Astrocyte of the hippocampus (primary cell): Measurements from ENCODE around the gene FNBP1L.
A peak's percentile ranks its signal among the peaks of the same experiment; 100 is the strongest.

Experiments
- DNase-seq: peaks from one replicate; pipeline ENCODE4 v3.0.0; 2011; ENCODE audit warnings: low read depth, low spot score

The FNBP1L gene

GRCh38 chr1:93591676-93592550 lies 144.0 kb downstream of the FNBP1L start:
- DNase-seq: peak; percentile 81

GRCh38 chr1:93592551-93592949 lies 144.6 kb downstream of the FNBP1L start:
- no peak for DNase-seq

GRCh38 chr1:93593854-93594602 lies 146.1 kb downstream of the FNBP1L start:
- no peak for DNase-seq

GRCh38 chr1:93594603-93594880 lies 146.6 kb downstream of the FNBP1L start:
- DNase-seq: no peak

- DNase-seq: no peak
Measured at GRCh38 chr1:93595266-93595665, 147.3 kb downstream of the FNBP1L start.

GRCh38 chr1:93595743-93596142 lies 147.8 kb downstream of the FNBP1L start:
- peak; percentile 56 for DNase-seq

- DNase-seq: no peak
Measured at GRCh38 chr1:93596329-93597089, 148.6 kb downstream of the FNBP1L start.

GRCh38 chr1:93597709-93598108 lies 149.8 kb downstream of the FNBP1L start:
- no peak for DNase-seq

GRCh38 chr1:93598396-93598795 lies 150.5 kb downstream of the FNBP1L start:
- no peak for DNase-seq

GRCh38 chr1:93598861-93599439 lies 151.0 kb downstream of the FNBP1L start:
- DNase-seq: no peak

- DNase-seq: no peak
Measured at GRCh38 chr1:93599479-93599878, 151.6 kb downstream of the FNBP1L start.

GRCh38 chr1:93600663-93601062 lies 152.7 kb downstream of the FNBP1L start:
- DNase-seq: no peak

GRCh38 chr1:93601686-93602085 lies 153.8 kb downstream of the FNBP1L start:
- DNase-seq: no peak

- DNase-seq: no peak
Measured at GRCh38 chr1:93602101-93602500, 154.2 kb downstream of the FNBP1L start.

GRCh38 chr1:93603106-93603505 lies 155.2 kb downstream of the FNBP1L start:
- DNase-seq: no peak

GRCh38 chr1:93603601-93604000 lies 155.7 kb downstream of the FNBP1L start:
- no peak for DNase-seq
